CD4-positive, alpha-beta memory T cell (primary cell): ENCODE results near the gene KBTBD12. TPM values are rescaled to one million over a fixed set of nuclear protein-coding genes. Genes with fewer than 3 reads are reported as not detected.

Experiments used
- CTCF ChIA-PET: fragments of 350-600 bp; sonication (Branson Sonifier 250); formaldehyde crosslinking; loops from one replicate; lab custom pipeline; 2021; ENCODE audit warnings: inconsistent platforms; ENCODE audit not compliant: partially characterized antibody; lab: Charles Lee
- POLR2A ChIA-PET: fragments of 350-600 bp; sonication (Branson Sonifier 250); formaldehyde crosslinking; loops from one replicate; lab custom pipeline; 2021; ENCODE audit not compliant: partially characterized antibody; lab: Charles Lee
- DNase-seq, 5 donors: peaks; one replicate each; pipeline versions ENCODE4 v3.0.0 to v3.0.0-alpha.2; 2020 to 2022; ENCODE audit warnings: mixed read lengths in 1 of 5
- H3K27ac ChIP-seq: one replicate; pipeline ENCODE4 v1.7.0; 2013; ENCODE audit warnings: low read depth, low read length
- H3K27me3 ChIP-seq: 2 replicates; pipeline ENCODE4 v1.7.0; 2013; ENCODE audit warnings: mild to moderate bottlenecking, low read length, moderate library complexity; ENCODE audit not compliant: insufficient read depth
- H3K36me3 ChIP-seq: 2 replicates; pipeline ENCODE4 v1.7.0; 2013; ENCODE audit warnings: mild to moderate bottlenecking, low read length, moderate library complexity; ENCODE audit not compliant: insufficient read depth
- H3K4me1 ChIP-seq: 2 replicates; pipeline ENCODE4 v1.7.0; 2013; ENCODE audit warnings: mild to moderate bottlenecking, low read length, moderate library complexity; ENCODE audit not compliant: insufficient read depth
- H3K4me3 ChIP-seq, 2 donors: one replicate each; pipeline ENCODE4 v1.7.0; 2013; ENCODE audit warnings: low read length in 2 of 2, mild to moderate bottlenecking in 1 of 2
- H3K9me3 ChIP-seq, 2 donors: one replicate each; pipeline ENCODE4 v1.7.0; 2013; ENCODE audit warnings: low read length in 2 of 2, control low read depth in 1 of 2; ENCODE audit not compliant: control insufficient read depth in 1 of 2
- H3K27ac Mint-ChIP-seq, 7 donors: one replicate each; pipeline ENCODE4 v1.8.0; 2020 to 2021; ENCODE audit warnings: mixed read lengths in 7 of 7, mild to moderate bottlenecking in 6 of 7, inconsistent platforms in 3 of 7, moderate library complexity in 3 of 7
- H3K27me3 Mint-ChIP-seq, 2 donors: one replicate each; pipeline ENCODE4 v1.8.0; 2020 to 2021; ENCODE audit warnings: mixed read lengths in 2 of 2
- H3K36me3 Mint-ChIP-seq, 2 donors: one replicate each; pipeline ENCODE4 v1.8.0; 2020 to 2021; ENCODE audit warnings: mixed read lengths in 2 of 2, inconsistent platforms in 1 of 2, mild to moderate bottlenecking in 1 of 2
- H3K4me1 Mint-ChIP-seq, 4 donors: one replicate each; pipeline ENCODE4 v1.8.0; 2020 to 2021; ENCODE audit warnings: mixed read lengths in 4 of 4, mild to moderate bottlenecking in 1 of 4
- H3K4me3 Mint-ChIP-seq, 8 donors: one replicate each; pipeline ENCODE4 v1.8.0; 2020 to 2021; ENCODE audit warnings: mixed read lengths in 8 of 8, mild to moderate bottlenecking in 7 of 8, moderate library complexity in 6 of 8, inconsistent platforms in 3 of 8
- H3K9me3 Mint-ChIP-seq, 8 donors: one replicate each; pipeline ENCODE4 v1.8.0; 2020 to 2021; ENCODE audit warnings: mixed read lengths in 8 of 8, mild to moderate bottlenecking in 5 of 8, inconsistent platforms in 3 of 8, moderate library complexity in 1 of 8
- intact Hi-C: fragments of 100-400 bp; cut with micrococcal nuclease; formaldehyde crosslinking; loops from one replicate; pipeline ENCODE4 v1.15.1; 2023
- polyA plus RNA-seq, 2 donors: library from polyadenylated mRNA; unstranded; fragments of 300-500 nt; fragmentation: Illumina TruSeq; gene quantifications; one replicate each; pipeline ENCODE4 v1.2.3, GENCODE V29; 2021
- total RNA-seq, 2 experiments: library from RNA; stranded (reverse); gene quantifications; one replicate each; pipeline ENCODE4 v1.2.3, GENCODE V29; 2021

KBTBD12 gene
- total and polyA plus RNA-seq, 4 experiments from 2014 or later, result 0.06 TPM; not detected in 3

DNA sequence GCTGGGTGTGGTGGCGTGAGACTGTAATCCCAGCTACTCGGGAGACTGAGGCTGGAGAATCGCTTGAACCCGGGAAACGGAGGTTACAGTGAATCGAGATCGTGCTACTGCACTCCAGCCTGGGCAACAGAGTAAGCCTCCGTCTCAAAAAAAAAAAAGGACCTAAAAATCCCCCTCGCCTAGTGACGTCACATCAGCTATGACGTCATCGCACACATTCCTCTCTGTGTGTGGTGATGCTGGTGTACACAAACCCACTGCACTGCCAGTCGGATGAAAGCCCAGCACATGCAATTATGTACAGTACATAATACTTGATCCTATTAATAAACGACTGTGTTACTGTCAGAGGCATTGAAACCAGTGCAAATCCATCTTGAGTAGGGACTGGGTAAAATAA lies 97.0 kb downstream of the KBTBD12 start:
- Mint-ChIP-seq H3K27me3 (peaks cover 3% of the 10 kb centered on the region in 2 donors), H3K36me3 (no peaks in the 10 kb centered on the region), H3K4me1 (peaks cover 0 to 3% (median 0%) of the 10 kb centered on the region in 4 donors), H3K4me3 (no peak overlapping the region), H3K9me3 (no peaks in the 10 kb centered on the region), H3K27ac (no peak overlapping the region)
- H3K27ac ChIP-seq, result no peak overlapping the region
- ChIA-PET POLR2A (no interaction called here), CTCF (no interaction called here)
- intact Hi-C loops, result no loop called here
- H3K27me3 ChIP-seq, result no peaks in the 10 kb centered on the region
- H3K4me3 ChIP-seq, result no peak overlapping the region
- H3K4me1 ChIP-seq, result no peaks in the 10 kb centered on the region
- no peaks in the 10 kb centered on the region for H3K36me3 ChIP-seq
- DNase-seq, result no peak
- no peaks in the 10 kb centered on the region for H3K9me3 ChIP-seq

DNA sequence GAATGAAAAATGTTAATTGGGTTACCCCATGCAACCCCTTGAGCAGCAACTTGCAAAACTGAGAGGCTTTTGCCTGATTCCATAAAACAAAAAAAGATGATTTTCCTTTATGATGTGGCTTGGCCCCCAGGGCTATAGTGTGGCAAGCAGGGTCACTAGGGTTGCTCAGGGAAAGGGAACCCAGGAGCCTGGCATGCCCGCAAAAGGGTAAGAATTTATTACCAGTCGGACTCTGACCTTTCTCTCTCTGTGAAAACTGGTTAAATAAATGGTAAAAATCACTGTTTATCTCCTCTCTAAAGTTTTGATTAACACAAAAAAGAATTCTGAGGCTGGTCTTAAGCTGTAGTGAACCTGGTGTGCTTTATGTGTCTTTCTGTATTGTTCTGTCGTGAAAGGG lies 99.5 kb downstream of the KBTBD12 start:
- intact Hi-C loops, result no loop called here
- Histone ChIP-seq H3K36me3 (no peaks in the 10 kb centered on the region), H3K4me1 (no peaks in the 10 kb centered on the region), H3K27me3 (no peaks in the 10 kb centered on the region), H3K27ac (no peak overlapping the region), H3K4me3 (no peak overlapping the region), H3K9me3 (no peaks in the 10 kb centered on the region)
- CTCF ChIA-PET, result no interaction called here
- no peak overlapping the region for H3K4me3 Mint-ChIP-seq
- H3K4me1 Mint-ChIP-seq, result peaks cover 0 to 3% (median 0%) of the 10 kb centered on the region in 4 donors
- H3K27me3 Mint-ChIP-seq, result peaks cover 0 to 2% of the 10 kb centered on the region in 2 donors
- H3K36me3 Mint-ChIP-seq, result no peaks in the 10 kb centered on the region
- H3K27ac Mint-ChIP-seq, result no peak overlapping the region
- H3K9me3 Mint-ChIP-seq, result no peaks in the 10 kb centered on the region
- no peak for DNase-seq
- POLR2A ChIA-PET, result no interaction called here

DNA sequence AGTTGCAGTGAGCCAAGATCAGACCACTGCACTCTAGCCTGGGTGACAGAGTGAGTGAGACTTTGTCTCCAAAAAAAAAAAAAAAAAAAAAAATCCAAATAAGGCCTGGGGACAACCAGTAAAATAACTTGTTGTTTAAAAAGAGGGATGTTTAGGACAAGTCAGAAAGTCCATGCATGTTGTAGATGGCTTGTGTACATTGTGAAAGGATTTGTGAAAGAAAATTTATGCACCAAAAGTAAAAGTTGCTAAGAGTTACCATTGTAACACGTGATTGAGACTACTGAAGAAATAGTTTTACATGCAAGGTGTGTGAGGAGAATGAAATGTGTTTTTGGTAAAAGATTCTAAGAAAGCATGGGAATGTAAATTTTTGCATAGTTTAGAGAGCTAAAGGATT lies 101.5 kb downstream of the KBTBD12 start:
- Histone ChIP-seq H3K27me3 (no peaks in the 10 kb centered on the region), H3K4me3 (no peak overlapping the region), H3K9me3 (no peaks in the 10 kb centered on the region), H3K4me1 (no peaks in the 10 kb centered on the region), H3K27ac (no peak overlapping the region), H3K36me3 (no peaks in the 10 kb centered on the region)
- Mint-ChIP-seq H3K9me3 (no peaks in the 10 kb centered on the region), H3K4me3 (no peak overlapping the region), H3K27me3 (no peaks in the 10 kb centered on the region), H3K36me3 (no peaks in the 10 kb centered on the region), H3K27ac (no peak overlapping the region), H3K4me1 (peaks cover 0 to 2% (median 0%) of the 10 kb centered on the region in 4 donors)
- ChIA-PET POLR2A (no interaction called here), CTCF (interaction anchor here (0.6 to 0.7 kb wide), 2 partner anchors 320 to 1914 kb away, joined by 3 read pairs; no protein-coding TSS in a partner anchor)
- intact Hi-C loops, result no loop called here
- no peak for DNase-seq

DNA sequence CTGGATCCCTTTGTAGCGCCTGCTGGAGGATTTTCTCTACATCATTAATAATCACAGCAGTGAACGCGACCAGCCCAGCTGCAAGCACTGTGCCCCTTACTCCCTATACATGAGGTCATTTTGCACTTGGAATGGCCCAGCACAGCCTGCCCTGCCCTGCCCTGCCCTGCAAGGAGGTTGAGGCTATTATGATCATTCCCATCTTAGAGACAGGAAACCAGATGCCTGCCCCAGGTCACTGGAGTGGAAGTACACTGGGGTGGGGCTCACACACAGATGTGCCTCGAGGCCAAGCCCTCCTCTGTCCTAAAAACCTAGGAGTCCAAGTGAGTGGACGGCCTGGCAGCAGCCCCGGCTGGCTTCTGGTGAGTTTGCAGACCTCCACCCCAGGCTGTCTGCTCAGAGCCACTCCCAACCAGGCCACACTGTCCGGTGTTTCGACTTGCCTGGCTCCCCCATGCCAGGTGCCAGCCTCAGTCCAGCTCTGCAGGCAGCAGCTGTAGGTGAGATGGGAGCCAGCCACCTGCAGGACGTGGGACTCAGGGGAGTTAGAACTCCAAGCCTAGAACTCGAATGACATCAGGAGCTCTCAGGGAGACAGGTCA lies 106.8 kb downstream of the KBTBD12 start:
- peaks cover 0 to 3% (median 0%) of the 10 kb centered on the region in 8 donors for H3K9me3 Mint-ChIP-seq
- POLR2A ChIA-PET, result no interaction called here
- H3K27ac ChIP-seq, result no peak overlapping the region

DNA sequence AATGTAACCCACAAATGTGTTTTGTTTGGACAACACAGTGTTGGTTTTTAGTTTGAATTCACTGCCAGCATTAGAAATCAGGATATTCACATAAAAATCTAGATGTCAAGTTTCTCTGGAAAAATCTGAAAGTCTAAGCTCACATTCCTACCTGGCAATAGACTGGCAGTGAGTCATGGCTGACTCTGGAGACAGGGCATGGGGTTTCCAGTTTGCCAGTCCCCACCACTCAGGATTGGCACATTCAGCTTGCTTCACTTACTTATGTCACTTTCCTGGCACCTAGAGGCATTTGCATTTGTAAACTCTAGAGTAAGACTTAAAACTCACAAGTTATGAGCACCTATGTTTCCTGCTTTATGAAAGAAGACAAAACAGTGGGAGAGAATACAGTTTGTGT lies 118.1 kb downstream of the KBTBD12 start:
- H3K9me3 ChIP-seq, result no peaks in the 10 kb centered on the region
- H3K4me1 ChIP-seq, result no peaks in the 10 kb centered on the region
- no peaks in the 10 kb centered on the region for H3K4me1 Mint-ChIP-seq
- H3K36me3 ChIP-seq, result no peaks in the 10 kb centered on the region
- H3K27me3 ChIP-seq, result no peaks in the 10 kb centered on the region
- H3K36me3 Mint-ChIP-seq, result no peaks in the 10 kb centered on the region
- ChIA-PET POLR2A (no interaction called here), CTCF (no interaction called here)
- H3K27ac Mint-ChIP-seq, result no peak overlapping the region
- intact Hi-C loops, result no loop called here
- peaks cover 5 to 7% of the 10 kb centered on the region in 2 donors for H3K27me3 Mint-ChIP-seq
- no peak overlapping the region for H3K27ac ChIP-seq
- H3K4me3 ChIP-seq, result no peak overlapping the region
- H3K9me3 Mint-ChIP-seq, result peaks cover 0 to 1% (median 0%) of the 10 kb centered on the region in 8 donors
- DNase-seq, result no peak
- no peak overlapping the region for H3K4me3 Mint-ChIP-seq

More for the DNA sequence above, 106.8 kb downstream of the KBTBD12 start:
- CTCF ChIA-PET, result no interaction called here
- Mint-ChIP-seq H3K4me1 (no peaks in the 10 kb centered on the region), H3K27me3 (peaks cover 13% of the 10 kb centered on the region in 2 donors), H3K4me3 (no peak overlapping the region), H3K36me3 (no peaks in the 10 kb centered on the region), H3K27ac (no peak overlapping the region)
- H3K36me3 ChIP-seq, result no peaks in the 10 kb centered on the region
- H3K9me3 ChIP-seq, result no peaks in the 10 kb centered on the region
- H3K4me3 ChIP-seq, result no peak overlapping the region
- no peaks in the 10 kb centered on the region for H3K27me3 ChIP-seq
- H3K4me1 ChIP-seq, result no peaks in the 10 kb centered on the region
- DNase-seq, result no peak
- intact Hi-C loops, result no loop called here

DNA sequence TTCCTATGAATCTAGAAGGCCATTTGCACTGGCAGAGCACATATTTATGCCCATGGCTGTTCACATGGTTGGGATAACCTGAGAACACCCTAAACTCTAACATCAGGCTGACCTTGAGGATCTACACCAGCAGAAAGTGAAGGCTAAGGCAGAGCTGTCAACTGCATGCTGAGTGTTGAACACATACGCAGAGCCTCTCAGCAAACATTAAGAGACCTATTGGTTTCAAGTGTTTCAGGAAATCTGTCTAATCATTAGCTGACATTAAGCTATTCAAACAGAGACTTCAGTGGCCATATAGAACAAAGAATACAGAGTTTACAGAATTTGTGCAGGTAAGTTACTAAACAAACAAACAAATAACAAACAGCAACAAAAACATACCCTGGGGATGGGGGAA lies 121.1 kb downstream of the KBTBD12 start:
- no peak for DNase-seq
- no peaks in the 10 kb centered on the region for H3K27me3 ChIP-seq
- Mint-ChIP-seq H3K9me3 (peaks cover 0 to 1% (median 0%) of the 10 kb centered on the region in 8 donors), H3K4me3 (no peak overlapping the region), H3K4me1 (no peaks in the 10 kb centered on the region), H3K27me3 (peaks cover 5 to 7% of the 10 kb centered on the region in 2 donors), H3K27ac (no peak overlapping the region), H3K36me3 (no peaks in the 10 kb centered on the region)
- H3K4me1 ChIP-seq, result no peaks in the 10 kb centered on the region
- POLR2A ChIA-PET, result no interaction called here
- no peak overlapping the region for H3K4me3 ChIP-seq
- no peak overlapping the region for H3K27ac ChIP-seq
- no peaks in the 10 kb centered on the region for H3K9me3 ChIP-seq
- intact Hi-C loops, result no loop called here
- CTCF ChIA-PET, result no interaction called here
- no peaks in the 10 kb centered on the region for H3K36me3 ChIP-seq
